Suprapubic skin (tissue), 4 donors: ENCODE results near the gene CAMK4.
"Not testable (repeated sequence)": the region's sequence is repeated elsewhere in the genome, so short reads cannot be mapped to it uniquely, and the experiment has no call there.

Source experiments
- POLR2A ChIP-seq, 2 donors: fragments of 450-650 bp; IDR thresholded peaks; one replicate each; pipeline ENCODE4 v1.6.1; 2017; ENCODE audit warnings: antibody characterized with exemption in 2 of 2, mild to moderate bottlenecking in 2 of 2, moderate library complexity in 2 of 2
- POLR2AphosphoS5 ChIP-seq, 3 donors: sonication (generic); formaldehyde crosslinking; IDR thresholded peaks; one replicate each; pipeline ENCODE4 v1.6.1; 2017; ENCODE audit warnings: antibody characterized with exemption in 3 of 3
- TF ChIP-seq, protein P1 (sequence below), 2 donors: fragments of 200-600 bp in 1 of 2; fragments of 450-650 bp in 1 of 2; sonication (generic) in 1 of 2; IDR thresholded peaks; one replicate each; pipeline ENCODE4 v1.5.1; 2016 to 2019; ENCODE audit warnings: antibody characterized with exemption in 2 of 2, mild to moderate bottlenecking in 1 of 2, moderate library complexity in 1 of 2

DNA sequence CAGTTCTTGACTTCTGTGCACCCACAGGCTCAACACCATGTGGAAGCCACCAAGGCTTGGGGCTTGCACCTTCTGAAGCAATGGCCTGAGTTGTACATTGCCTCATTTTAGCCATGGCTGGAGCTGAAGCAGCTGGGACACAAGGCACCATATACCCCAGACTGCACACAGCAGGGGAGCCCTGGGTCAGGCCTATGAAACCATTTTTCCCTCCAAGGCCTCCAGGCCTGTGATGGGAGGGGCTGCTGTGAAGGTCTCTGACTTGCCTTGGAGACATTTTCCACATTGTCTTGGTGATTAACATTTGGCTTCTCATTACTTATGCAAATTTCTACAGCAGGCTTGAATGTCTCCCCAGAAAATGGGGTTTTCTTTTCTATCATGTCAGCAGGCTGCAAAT is 185.1 kb downstream of the CAMK4 start:
- TF ChIP-seq, protein P1, sequence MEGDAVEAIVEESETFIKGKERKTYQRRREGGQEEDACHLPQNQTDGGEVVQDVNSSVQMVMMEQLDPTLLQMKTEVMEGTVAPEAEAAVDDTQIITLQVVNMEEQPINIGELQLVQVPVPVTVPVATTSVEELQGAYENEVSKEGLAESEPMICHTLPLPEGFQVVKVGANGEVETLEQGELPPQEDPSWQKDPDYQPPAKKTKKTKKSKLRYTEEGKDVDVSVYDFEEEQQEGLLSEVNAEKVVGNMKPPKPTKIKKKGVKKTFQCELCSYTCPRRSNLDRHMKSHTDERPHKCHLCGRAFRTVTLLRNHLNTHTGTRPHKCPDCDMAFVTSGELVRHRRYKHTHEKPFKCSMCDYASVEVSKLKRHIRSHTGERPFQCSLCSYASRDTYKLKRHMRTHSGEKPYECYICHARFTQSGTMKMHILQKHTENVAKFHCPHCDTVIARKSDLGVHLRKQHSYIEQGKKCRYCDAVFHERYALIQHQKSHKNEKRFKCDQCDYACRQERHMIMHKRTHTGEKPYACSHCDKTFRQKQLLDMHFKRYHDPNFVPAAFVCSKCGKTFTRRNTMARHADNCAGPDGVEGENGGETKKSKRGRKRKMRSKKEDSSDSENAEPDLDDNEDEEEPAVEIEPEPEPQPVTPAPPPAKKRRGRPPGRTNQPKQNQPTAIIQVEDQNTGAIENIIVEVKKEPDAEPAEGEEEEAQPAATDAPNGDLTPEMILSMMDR (IDR thresholded peaks at IDR 0.05) = not testable (repeated sequence)
- TF ChIP-seq POLR2A, POLR2AphosphoS5 (IDR thresholded peaks at IDR 0.05): not testable (repeated sequence)
